Suprapubic skin (tissue), 4 donors: ENCODE data around the gene DPM2. TPM values are rescaled to one million over a fixed set of nuclear protein-coding genes. Genes with fewer than 3 reads are reported as not detected.

ENCODE experiments used
- DNase-seq, 2 donors: peaks; one replicate each; pipeline ENCODE4 v3.0.0-alpha.2; 2019; ENCODE audit warnings: low spot score in 2 of 2
- H3K27ac ChIP-seq: fragments of 200-600 bp; sonication (generic); one replicate; pipeline ENCODE4 v1.5.1; 2019
- H3K27me3 ChIP-seq: fragments of 200-600 bp; sonication (generic); one replicate; pipeline ENCODE4 v1.5.1; 2019
- H3K36me3 ChIP-seq: fragments of 200-600 bp; sonication (generic); one replicate; pipeline ENCODE4 v1.5.1; 2019
- H3K4me1 ChIP-seq: fragments of 200-600 bp; sonication (generic); one replicate; pipeline ENCODE4 v1.5.1; 2019
- H3K4me3 ChIP-seq: fragments of 200-600 bp; sonication (generic); one replicate; pipeline ENCODE4 v1.5.1; 2019; ENCODE audit warnings: mild to moderate bottlenecking
- H3K9me3 ChIP-seq: fragments of 200-600 bp; sonication (generic); one replicate; pipeline ENCODE4 v1.5.1; 2019
- EP300 ChIP-seq: sonication (generic); formaldehyde crosslinking; IDR thresholded peaks from one replicate; pipeline ENCODE4 v1.6.1; 2017; ENCODE audit warnings: antibody characterized with exemption
- POLR2A ChIP-seq, 2 donors: fragments of 450-650 bp; IDR thresholded peaks; one replicate each; pipeline ENCODE4 v1.6.1; 2017; ENCODE audit warnings: antibody characterized with exemption in 2 of 2, mild to moderate bottlenecking in 2 of 2, moderate library complexity in 2 of 2
- POLR2AphosphoS5 ChIP-seq, 3 donors: sonication (generic); formaldehyde crosslinking; IDR thresholded peaks; one replicate each; pipeline ENCODE4 v1.6.1; 2017; ENCODE audit warnings: antibody characterized with exemption in 3 of 3
- WGBS: methylation state at CpG from one replicate; pipeline ENCODE4 v1.1.5; 2018; 5-methylcytosine and 5-hydroxymethylcytosine counted together
- total RNA-seq, 4 donors: library from RNA; depleted of rRNA; stranded (reverse); fragments of >200 nt; gene quantifications; one replicate each; pipeline ENCODE4 v1.1.0, GENCODE V29; 2016
- TF ChIP-seq, protein P1 (sequence below), 2 donors: fragments of 200-600 bp in 1 of 2; fragments of 450-650 bp in 1 of 2; sonication (generic) in 1 of 2; IDR thresholded peaks; one replicate each; pipeline ENCODE4 v1.5.1; 2016 to 2019; ENCODE audit warnings: antibody characterized with exemption in 2 of 2, mild to moderate bottlenecking in 1 of 2, moderate library complexity in 1 of 2

Gene DPM2
- total RNA-seq, 4 donors from 2014 or later, result 19.4 to 39.7 (median 30.6) TPM

DNA sequence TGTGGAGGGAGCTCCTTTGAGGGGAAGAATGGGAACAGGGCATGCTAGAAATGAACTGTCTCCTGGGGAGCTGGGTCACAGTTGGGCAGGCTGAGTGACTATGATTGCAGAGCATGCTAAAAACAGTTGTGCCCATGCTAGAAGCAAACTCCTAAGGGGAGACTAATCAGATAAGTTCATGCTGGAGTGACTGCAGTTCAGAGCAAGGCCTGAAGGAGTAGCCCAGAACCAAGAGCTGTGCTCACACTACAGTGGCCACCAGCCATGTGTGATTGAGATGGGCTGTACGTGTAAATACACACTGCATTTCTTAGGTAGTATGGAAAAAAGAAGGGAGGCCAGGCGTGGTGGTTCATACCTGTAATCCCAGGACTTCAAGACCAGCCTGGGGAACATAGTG lies 49.9 kb downstream of the DPM2 start:
- Histone ChIP-seq H3K9me3 (peaks cover 2% of the 10 kb centered on the region), H3K27me3 (no peaks in the 10 kb centered on the region), H3K27ac (no peak overlapping the region), H3K4me1 (peaks cover 10% of the 10 kb centered on the region), H3K36me3 (peaks cover 75% of the 10 kb centered on the region), H3K4me3 (no peak overlapping the region)
- WGBS, result 77% methylated on average over 2 of the region's 2 CpGs
- DNase-seq, result no peak
- TF ChIP-seq EP300, result no peak

DNA sequence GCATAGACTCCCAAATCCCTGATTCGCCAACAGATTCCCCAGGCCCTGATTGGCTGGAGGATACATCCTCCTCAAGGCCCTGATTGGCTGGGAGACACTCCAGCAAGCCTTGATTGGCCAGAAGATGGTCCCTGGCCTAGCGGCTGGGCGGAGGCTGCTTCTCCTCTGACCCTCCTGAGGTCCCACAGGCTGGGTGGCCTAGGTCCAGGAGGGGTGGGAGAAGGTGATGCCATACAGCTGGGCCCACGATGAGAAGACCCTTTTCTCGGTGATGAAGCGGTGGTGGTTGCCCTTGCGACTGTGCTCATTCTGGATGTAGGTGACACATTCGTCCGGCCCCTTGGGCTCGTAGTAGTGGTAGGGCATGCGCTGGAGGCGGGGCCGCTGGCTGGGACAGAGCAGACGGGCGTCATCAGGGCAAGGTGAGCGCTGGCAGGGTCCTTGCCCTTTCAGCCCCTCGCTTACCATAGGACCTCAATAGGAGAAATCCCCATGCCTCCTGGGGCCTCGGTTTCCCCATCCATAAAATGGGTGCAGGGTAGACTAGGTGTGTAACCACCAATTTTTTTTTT lies 51.2 kb downstream of the DPM2 start:
- WGBS, result 98% methylated on average over 16 of the region's 18 CpGs
- TF ChIP-seq EP300, result no peak
- TF ChIP-seq, protein P1, sequence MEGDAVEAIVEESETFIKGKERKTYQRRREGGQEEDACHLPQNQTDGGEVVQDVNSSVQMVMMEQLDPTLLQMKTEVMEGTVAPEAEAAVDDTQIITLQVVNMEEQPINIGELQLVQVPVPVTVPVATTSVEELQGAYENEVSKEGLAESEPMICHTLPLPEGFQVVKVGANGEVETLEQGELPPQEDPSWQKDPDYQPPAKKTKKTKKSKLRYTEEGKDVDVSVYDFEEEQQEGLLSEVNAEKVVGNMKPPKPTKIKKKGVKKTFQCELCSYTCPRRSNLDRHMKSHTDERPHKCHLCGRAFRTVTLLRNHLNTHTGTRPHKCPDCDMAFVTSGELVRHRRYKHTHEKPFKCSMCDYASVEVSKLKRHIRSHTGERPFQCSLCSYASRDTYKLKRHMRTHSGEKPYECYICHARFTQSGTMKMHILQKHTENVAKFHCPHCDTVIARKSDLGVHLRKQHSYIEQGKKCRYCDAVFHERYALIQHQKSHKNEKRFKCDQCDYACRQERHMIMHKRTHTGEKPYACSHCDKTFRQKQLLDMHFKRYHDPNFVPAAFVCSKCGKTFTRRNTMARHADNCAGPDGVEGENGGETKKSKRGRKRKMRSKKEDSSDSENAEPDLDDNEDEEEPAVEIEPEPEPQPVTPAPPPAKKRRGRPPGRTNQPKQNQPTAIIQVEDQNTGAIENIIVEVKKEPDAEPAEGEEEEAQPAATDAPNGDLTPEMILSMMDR (IDR thresholded peaks at IDR 0.05), result no peak
- TF ChIP-seq POLR2AphosphoS5 (IDR thresholded peaks at IDR 0.05), result no peak
- no peak for TF ChIP-seq POLR2A (IDR thresholded peaks at IDR 0.05)
- Histone ChIP-seq H3K4me1 (peaks cover 10% of the 10 kb centered on the region), H3K27me3 (no peaks in the 10 kb centered on the region), H3K4me3 (no peak overlapping the region), H3K9me3 (no peaks in the 10 kb centered on the region), H3K27ac (no peak overlapping the region), H3K36me3 (peaks cover 63% of the 10 kb centered on the region)
- peak in 1 of 2 donors; percentile 58 for DNase-seq

DNA sequence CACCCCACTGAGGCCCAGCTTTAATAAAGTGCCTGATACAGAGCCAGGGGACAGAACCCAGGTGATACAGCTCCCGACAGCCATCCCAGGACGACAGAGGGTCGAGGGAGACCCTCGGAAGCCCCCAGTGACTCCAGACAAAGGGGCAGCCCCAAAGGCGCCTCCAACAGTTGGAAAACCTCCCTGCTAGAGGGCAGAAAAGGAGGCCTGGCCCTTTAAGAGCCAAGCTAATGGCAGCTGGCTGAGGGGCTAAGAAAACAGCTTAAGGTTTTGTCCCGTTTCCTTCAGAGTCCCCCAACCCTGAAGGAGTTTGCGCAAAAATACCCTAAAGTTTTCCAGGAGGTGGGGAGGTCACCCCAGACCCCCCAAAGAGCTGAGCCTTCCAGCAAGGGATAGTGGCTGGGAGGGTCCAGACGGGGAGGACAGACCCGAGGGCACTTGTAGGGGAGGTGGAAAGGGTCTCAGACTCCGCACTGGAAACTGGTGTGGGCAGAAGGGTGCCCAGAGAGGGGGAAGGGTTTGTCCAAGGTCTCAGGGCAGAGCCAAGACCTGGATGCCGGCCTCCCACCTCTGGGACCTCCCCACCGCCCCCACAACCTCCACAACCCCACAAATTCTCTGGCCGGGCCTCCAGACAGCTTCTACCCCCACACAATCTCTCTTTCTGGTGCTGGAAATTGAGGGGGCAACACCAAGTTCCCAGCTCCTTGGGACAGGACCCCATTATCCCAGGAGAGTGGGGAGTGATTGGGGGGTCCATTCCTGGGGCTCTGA lies 52.0 kb downstream of the DPM2 start:
- H3K4me3 ChIP-seq, result no peak overlapping the region
- 74% methylated on average over 12 of the region's 13 CpGs for WGBS
- H3K27me3 ChIP-seq, result no peaks in the 10 kb centered on the region
- H3K27ac ChIP-seq, result no peak overlapping the region
- peaks cover 10% of the 10 kb centered on the region for H3K4me1 ChIP-seq
- no peak for TF ChIP-seq EP300
- TF ChIP-seq POLR2A (IDR thresholded peaks at IDR 0.05), result no peak
- no peak for TF ChIP-seq POLR2AphosphoS5 (IDR thresholded peaks at IDR 0.05)
- TF ChIP-seq, protein P1 (IDR thresholded peaks at IDR 0.05), result no peak
- no peak for DNase-seq
- no peaks in the 10 kb centered on the region for H3K9me3 ChIP-seq
- peaks cover 56% of the 10 kb centered on the region for H3K36me3 ChIP-seq

Other genes with a start within 250 kb of the DPM2 start
- gene CFAP157, start 230.9 kb downstream of the DPM2 start, total RNA-seq, result under 1 TPM in 2 of 4 donors, not detected in 2; 0.24 to 0.57 TPM
- gene PTRH1, start 222.2 kb downstream of the DPM2 start, total RNA-seq, result 10 to 100 TPM in 3 of 4 donors, 1 to 10 TPM in 1; 7.4 to 58.4 (median 41.6) TPM
- under 1 TPM in 2 of 4 donors, not detected in 2; 0.16 to 0.21 TPM for gene TTC16, start 221.8 kb downstream of the DPM2 start, total RNA-seq
- gene TOR2A, start 202.6 kb downstream of the DPM2 start, total RNA-seq, result 10 to 100 TPM; 16.1 to 24.3 (median 19.3) TPM
- 1 to 10 TPM; 3.4 to 8.9 (median 6.1) TPM for gene SH2D3C, start 159.2 kb downstream of the DPM2 start, total RNA-seq
- 100 to 1,000 TPM in 1 of 4 donors, 10 to 100 TPM in 3; 57.2 to 119 (median 72.7) TPM for gene CDK9, start 151.8 kb downstream of the DPM2 start, total RNA-seq
- gene FPGS, start 135.0 kb downstream of the DPM2 start, total RNA-seq, result 10 to 100 TPM; 22.9 to 50.3 (median 28.3) TPM
- 10 to 100 TPM; 17.2 to 38.7 (median 31.2) TPM for gene ENG, start 83.2 kb downstream of the DPM2 start, total RNA-seq
- gene AK1, start 60.2 kb downstream of the DPM2 start, total RNA-seq, result 10 to 100 TPM; 22.6 to 36.0 (median 26.0) TPM
- 10 to 100 TPM; 41.6 to 50.5 (median 47.0) TPM for gene ST6GALNAC6, start 38.3 kb downstream of the DPM2 start, total RNA-seq
- gene ST6GALNAC4, start 20.8 kb downstream of the DPM2 start, total RNA-seq, result 10 to 100 TPM; 14.6 to 25.2 (median 20.2) TPM
- gene PIP5KL1, start 7.1 kb downstream of the DPM2 start, total RNA-seq, result 10 to 100 TPM in 1 of 4 donors, 1 to 10 TPM in 3; 5.8 to 14.7 (median 9.2) TPM
- 10 to 100 TPM; 43.1 to 85.8 (median 59.5) TPM for gene EEIG1, start 43.1 kb upstream of the DPM2 start, total RNA-seq
- 10 to 100 TPM in 3 of 4 donors, 1 to 10 TPM in 1; 9.6 to 14.7 (median 12.6) TPM for gene NAIF1, start 129.5 kb upstream of the DPM2 start, total RNA-seq
- gene SLC25A25, start 130.4 kb upstream of the DPM2 start, total RNA-seq, result 100 to 1,000 TPM in 1 of 4 donors, 10 to 100 TPM in 3; 37.9 to 106 (median 66.5) TPM
- gene PTGES2, start 189.9 kb upstream of the DPM2 start, total RNA-seq, result 10 to 100 TPM; 47.4 to 76.0 (median 55.9) TPM
- gene LCN2, start 211.6 kb upstream of the DPM2 start, total RNA-seq, result 10 to 100 TPM in 2 of 4 donors, 1 to 10 TPM in 2; 6.0 to 45.7 (median 22.3) TPM
- gene BBLN, start 222.4 kb upstream of the DPM2 start, total RNA-seq, result 100 to 1,000 TPM; 157 to 345 (median 224) TPM